ENCODE results near the gene KCTD7.
A peak's percentile ranks its signal among the peaks of the same experiment; 100 is the strongest.
"Not testable (repeated sequence)": the region's sequence is repeated elsewhere in the genome, so short reads cannot be mapped to it uniquely, and the experiment has no call there.

Gene KCTD7

GRCh38 chr7:66591799-66592596 lies 36.7 kb upstream of the KCTD7 start:
- in situ Hi-C loops (cut with MboI; ENCODE audit: low sequenced_read_pairs, unreplicated experiment), result no loop called here
- TF ChIP-seq, protein P1, sequence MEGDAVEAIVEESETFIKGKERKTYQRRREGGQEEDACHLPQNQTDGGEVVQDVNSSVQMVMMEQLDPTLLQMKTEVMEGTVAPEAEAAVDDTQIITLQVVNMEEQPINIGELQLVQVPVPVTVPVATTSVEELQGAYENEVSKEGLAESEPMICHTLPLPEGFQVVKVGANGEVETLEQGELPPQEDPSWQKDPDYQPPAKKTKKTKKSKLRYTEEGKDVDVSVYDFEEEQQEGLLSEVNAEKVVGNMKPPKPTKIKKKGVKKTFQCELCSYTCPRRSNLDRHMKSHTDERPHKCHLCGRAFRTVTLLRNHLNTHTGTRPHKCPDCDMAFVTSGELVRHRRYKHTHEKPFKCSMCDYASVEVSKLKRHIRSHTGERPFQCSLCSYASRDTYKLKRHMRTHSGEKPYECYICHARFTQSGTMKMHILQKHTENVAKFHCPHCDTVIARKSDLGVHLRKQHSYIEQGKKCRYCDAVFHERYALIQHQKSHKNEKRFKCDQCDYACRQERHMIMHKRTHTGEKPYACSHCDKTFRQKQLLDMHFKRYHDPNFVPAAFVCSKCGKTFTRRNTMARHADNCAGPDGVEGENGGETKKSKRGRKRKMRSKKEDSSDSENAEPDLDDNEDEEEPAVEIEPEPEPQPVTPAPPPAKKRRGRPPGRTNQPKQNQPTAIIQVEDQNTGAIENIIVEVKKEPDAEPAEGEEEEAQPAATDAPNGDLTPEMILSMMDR (IDR thresholded peaks at IDR 0.05; ENCODE audit: borderline replicate concordance, control extremely low read depth, extremely low read depth, insufficient read depth, missing control alignments), result no peak
- DNase-seq (ENCODE audit: low spot score), result peak; percentile 95

DNA sequence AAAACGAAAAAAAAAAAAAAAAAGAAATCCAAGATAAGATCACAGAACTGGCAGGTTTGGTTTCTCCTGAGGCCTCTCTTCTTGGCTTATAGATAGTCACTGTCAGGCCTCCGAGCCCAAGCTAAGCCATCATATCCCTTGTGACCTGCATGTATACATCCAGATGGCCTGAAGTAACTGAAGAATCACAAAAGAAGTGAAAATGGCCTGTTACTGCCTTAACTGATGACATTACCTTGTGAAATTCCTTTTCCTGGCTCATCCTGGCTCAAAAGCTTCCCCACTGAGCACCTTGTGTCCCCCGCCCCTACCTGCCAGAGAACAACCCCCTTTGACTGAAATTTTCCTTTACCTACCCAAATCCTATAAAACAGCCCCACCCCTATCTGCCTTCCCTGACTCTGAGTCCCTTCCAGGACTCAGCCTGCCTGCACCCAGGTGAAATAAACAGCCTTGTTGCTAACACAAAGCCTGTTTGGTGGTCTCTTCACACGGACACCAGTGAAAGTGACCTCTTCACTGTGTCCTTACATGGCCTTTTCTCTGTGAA lies 36.0 kb upstream of the KCTD7 start:
- DNase-seq (ENCODE audit: low spot score); in situ Hi-C loops (cut with MboI; ENCODE audit: low sequenced_read_pairs, unreplicated experiment): not testable (repeated sequence)

DNA sequence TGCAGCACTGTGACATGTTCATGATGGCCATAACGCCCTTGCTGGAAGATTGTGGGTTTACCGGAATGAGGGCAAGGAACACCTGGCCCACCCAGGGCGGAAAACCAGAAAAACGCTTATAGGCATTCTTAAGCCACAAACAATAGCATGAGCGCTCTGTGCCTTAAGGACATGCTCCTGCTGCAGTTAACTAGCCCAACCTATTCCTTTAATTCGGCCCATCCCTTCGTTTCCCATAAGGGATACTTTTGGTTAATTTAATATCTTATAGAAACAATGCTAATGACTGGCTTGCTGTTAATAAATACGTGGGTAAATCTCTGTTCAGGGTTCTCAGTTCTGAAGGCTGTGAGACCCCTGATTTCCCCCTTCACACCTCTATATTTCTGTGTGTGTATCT lies 34.6 kb upstream of the KCTD7 start:
- DNase-seq (ENCODE audit: low spot score); in situ Hi-C loops (cut with MboI; ENCODE audit: low sequenced_read_pairs, unreplicated experiment): not testable (repeated sequence)

- TF ChIP-seq, protein P1 (IDR thresholded peaks at IDR 0.05; ENCODE audit: borderline replicate concordance, control extremely low read depth, extremely low read depth, insufficient read depth, missing control alignments), result no peak
- in situ Hi-C loops (cut with MboI; ENCODE audit: low sequenced_read_pairs, unreplicated experiment), result no loop called here
- DNase-seq (ENCODE audit: low spot score), result no peak
These were observed 31.2 kb upstream of the KCTD7 start for GRCh38 chr7:66597461-66597860.

DNA sequence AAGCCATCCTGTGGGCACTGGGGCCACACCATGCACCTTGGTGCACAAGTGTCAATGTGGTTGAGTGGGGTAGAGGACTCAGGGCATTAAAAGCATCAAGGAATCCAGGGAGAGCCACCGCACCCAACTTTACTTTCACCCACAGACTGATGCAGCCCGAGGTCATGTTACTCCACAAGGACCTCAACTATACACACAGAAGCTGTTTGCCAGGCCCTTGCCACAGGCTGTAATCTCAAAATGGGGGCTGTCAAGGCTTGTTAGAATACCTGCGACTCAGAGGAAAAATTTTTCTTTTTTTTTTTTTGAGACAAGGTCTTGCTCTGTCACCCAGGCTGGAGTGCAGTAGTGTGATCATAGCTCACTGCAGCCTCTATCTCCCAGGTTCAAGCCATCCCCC lies 26.5 kb upstream of the KCTD7 start:
- in situ Hi-C loops (cut with MboI; ENCODE audit: low sequenced_read_pairs, unreplicated experiment), result no loop called here
- TF ChIP-seq, protein P1 (IDR thresholded peaks at IDR 0.05; ENCODE audit: borderline replicate concordance, control extremely low read depth, extremely low read depth, insufficient read depth, missing control alignments), result no peak
- DNase-seq (ENCODE audit: low spot score), result no peak

- in situ Hi-C loops (cut with MboI; ENCODE audit: low sequenced_read_pairs, unreplicated experiment), result no loop called here
- DNase-seq (ENCODE audit: low spot score), result no peak
- TF ChIP-seq, protein P1 (IDR thresholded peaks at IDR 0.05; ENCODE audit: borderline replicate concordance, control extremely low read depth, extremely low read depth, insufficient read depth, missing control alignments), result no peak
These were observed 24.5 kb upstream of the KCTD7 start for GRCh38 chr7:66604198-66604597.

DNA sequence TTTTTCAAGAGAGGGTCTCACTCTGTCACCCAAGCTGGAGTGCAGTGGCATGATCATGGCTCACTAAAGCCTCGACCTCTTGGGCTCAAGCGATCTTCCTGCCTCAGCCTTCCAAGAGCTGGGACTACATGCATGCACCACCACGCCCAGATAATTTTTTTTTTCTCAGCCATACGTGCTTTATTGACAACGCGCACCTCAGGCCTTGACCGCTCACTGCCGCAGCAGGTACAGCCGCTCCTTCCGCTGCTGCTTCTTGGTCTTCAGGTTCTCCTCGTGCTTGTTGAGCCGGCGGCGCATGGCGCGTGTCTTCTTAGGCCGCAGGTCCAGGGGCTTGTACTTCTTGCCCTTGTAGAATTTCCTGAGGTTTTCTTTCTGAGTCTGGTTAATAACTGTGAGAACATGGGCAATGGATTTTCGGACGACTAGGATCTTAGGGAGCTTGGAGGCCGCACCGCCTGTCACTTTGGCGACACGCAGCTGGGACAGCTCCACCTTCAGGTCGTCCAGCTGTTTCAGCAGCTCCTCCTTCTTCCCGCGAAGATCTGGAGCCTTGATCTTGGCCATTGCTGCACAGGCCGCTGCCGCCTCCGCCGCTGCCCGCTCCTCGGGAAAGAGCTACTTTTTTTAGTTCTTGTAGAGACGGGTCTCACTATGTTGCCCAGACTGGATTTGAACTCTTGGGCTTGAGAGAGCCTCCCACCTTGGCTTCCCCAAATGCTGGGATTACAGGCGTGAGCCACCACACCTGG lies 22.0 kb upstream of the KCTD7 start:
- in situ Hi-C loops (cut with MboI; ENCODE audit: low sequenced_read_pairs, unreplicated experiment); DNase-seq (ENCODE audit: low spot score): not testable (repeated sequence)

DNA sequence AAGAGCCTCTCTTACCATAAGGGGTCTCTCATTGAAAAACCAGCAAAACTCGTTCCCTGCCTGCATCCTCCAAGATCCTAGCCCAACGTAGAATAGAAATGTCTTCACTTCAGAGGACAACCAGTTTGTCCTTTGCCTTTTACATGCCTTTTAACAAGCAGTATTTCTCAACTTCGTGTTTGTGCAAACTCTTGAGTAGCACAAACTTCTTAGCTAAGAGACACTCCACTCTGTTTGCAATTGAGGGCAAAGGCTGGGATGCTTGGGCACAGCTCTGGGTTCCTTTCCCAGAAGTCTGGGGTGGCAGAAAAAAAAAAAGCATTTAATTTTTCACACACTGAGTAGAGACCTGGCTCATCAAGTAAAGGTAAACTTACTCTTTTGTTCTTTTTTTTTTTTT lies 19.5 kb upstream of the KCTD7 start:
- TF ChIP-seq, protein P1 (IDR thresholded peaks at IDR 0.05; ENCODE audit: borderline replicate concordance, control extremely low read depth, extremely low read depth, insufficient read depth, missing control alignments), result no peak
- DNase-seq (ENCODE audit: low spot score), result no peak
- in situ Hi-C loops (cut with MboI; ENCODE audit: low sequenced_read_pairs, unreplicated experiment), result no loop called here

DNA sequence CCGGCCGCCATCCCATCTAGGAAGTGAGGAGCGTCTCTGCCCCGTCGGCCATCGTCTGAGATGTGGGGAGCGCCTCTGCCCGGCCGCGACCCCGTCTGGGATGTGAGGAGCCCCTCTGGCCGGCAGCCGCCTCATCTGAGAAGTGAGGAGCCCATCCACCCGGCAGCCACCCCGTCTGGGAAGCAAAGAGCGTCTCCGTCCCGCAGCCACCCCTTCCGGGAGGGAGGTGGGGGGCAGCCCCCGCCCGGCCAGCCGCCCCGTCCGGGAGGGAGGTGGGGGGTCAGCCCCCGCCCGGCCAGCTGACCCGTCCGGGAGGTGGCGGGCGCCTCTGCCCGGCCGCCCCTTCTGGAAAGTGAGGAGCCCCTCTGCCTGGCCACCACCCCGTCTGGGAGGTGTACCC lies 14.1 kb upstream of the KCTD7 start:
- DNase-seq (ENCODE audit: low spot score); in situ Hi-C loops (cut with MboI; ENCODE audit: low sequenced_read_pairs, unreplicated experiment): not testable (repeated sequence)

Data from GM13976 (cell line).